ENCODE measurements around the gene JAKMIP3. TPM values are rescaled to one million over a fixed set of nuclear protein-coding genes. Genes with fewer than 3 reads are reported as not detected.
A peak's percentile ranks its signal among the peaks of the same experiment; 100 is the strongest.

Gene JAKMIP3
- total RNA-seq, 2 experiments from 2014 or later: 0.28 to 0.36 TPM

- Mint-ChIP-seq H3K9me3 (no peaks in the 10 kb centered on the region), H3K4me3 (no peak overlapping the region), H3K27me3 (peaks cover 10% of the 10 kb centered on the region), H3K27ac (no peak overlapping the region), H3K36me3 (ENCODE audit: low read depth) (no peaks in the 10 kb centered on the region), H3K4me1 (ENCODE audit: low read depth) (no peaks in the 10 kb centered on the region)
- Histone ChIP-seq H3K27ac (ENCODE audit: low read depth in 1 of 2, low read length in 2 of 2) (no peak overlapping the region), H3K9me3 (ENCODE audit: control insufficient read depth in 1 of 2, insufficient read depth in 1 of 2, low read length in 2 of 2) (peaks cover 0 to 10% of the 10 kb centered on the region in 2 experiments), H3K4me1 (ENCODE audit: insufficient read depth, low read length) (no peaks in the 10 kb centered on the region), H3K36me3 (ENCODE audit: insufficient read depth, low read length) (no peaks in the 10 kb centered on the region), H3K4me3 (ENCODE audit: low read length) (no peak overlapping the region), H3K27me3 (ENCODE audit: control insufficient read depth in 1 of 2, insufficient read depth in 2 of 2, low read length in 2 of 2) (no peaks in the 10 kb centered on the region)
- no peak for TF ChIP-seq CTCF (IDR thresholded peaks at IDR 0.05)
- POLR2A ChIA-PET: no interaction called here
- DNase-seq: no peak
- CTCF ChIA-PET: no interaction called here
- ATAC-seq (ENCODE audit: poor library complexity): no peak
- intact Hi-C loops (cut with DNase I, micrococcal nuclease): no loop called here
Observed at GRCh38 chr10:132104062-132104461, 38.3 kb downstream of the JAKMIP3 start.

GRCh38 chr10:132104471-132105301 is 38.9 kb downstream of the JAKMIP3 start:
- no peaks in the 10 kb centered on the region for H3K4me1 ChIP-seq (ENCODE audit: insufficient read depth, low read length)
- no peaks in the 10 kb centered on the region for H3K36me3 ChIP-seq (ENCODE audit: insufficient read depth, low read length)
- POLR2A ChIA-PET: no interaction called here
- no peaks in the 10 kb centered on the region for H3K36me3 Mint-ChIP-seq (ENCODE audit: low read depth)
- CTCF ChIA-PET: no interaction called here
- TF ChIP-seq CTCF (IDR thresholded peaks at IDR 0.05): no peak
- H3K9me3 Mint-ChIP-seq: no peaks in the 10 kb centered on the region
- H3K4me3 Mint-ChIP-seq: no peak overlapping the region
- peaks cover 10% of the 10 kb centered on the region for H3K27me3 Mint-ChIP-seq
- no peak overlapping the region for H3K27ac Mint-ChIP-seq
- H3K27ac ChIP-seq (ENCODE audit: low read depth in 1 of 2, low read length in 2 of 2): no peak overlapping the region
- no peaks in the 10 kb centered on the region for H3K4me1 Mint-ChIP-seq (ENCODE audit: low read depth)
- intact Hi-C loops (cut with DNase I, micrococcal nuclease): no loop called here
- H3K9me3 ChIP-seq (ENCODE audit: control insufficient read depth in 1 of 2, insufficient read depth in 1 of 2, low read length in 2 of 2): peaks cover 0 to 10% of the 10 kb centered on the region in 2 experiments
- no peak overlapping the region for H3K4me3 ChIP-seq (ENCODE audit: low read length)
- H3K27me3 ChIP-seq (ENCODE audit: control insufficient read depth in 1 of 2, insufficient read depth in 2 of 2, low read length in 2 of 2): no peaks in the 10 kb centered on the region
- DNase-seq: peak in 1 of 14 experiments; percentile 5
- ATAC-seq (ENCODE audit: poor library complexity): no peak

GRCh38 chr10:132105302-132105995 is 39.7 kb downstream of the JAKMIP3 start:
- ATAC-seq (ENCODE audit: poor library complexity): no peak
- no peaks in the 10 kb centered on the region for H3K36me3 ChIP-seq (ENCODE audit: insufficient read depth, low read length)
- ChIA-PET CTCF (no interaction called here), POLR2A (no interaction called here)
- intact Hi-C loops (cut with DNase I, micrococcal nuclease): no loop called here
- H3K9me3 ChIP-seq (ENCODE audit: control insufficient read depth in 1 of 2, insufficient read depth in 1 of 2, low read length in 2 of 2): peaks cover 0 to 8% of the 10 kb centered on the region in 2 experiments
- TF ChIP-seq CTCF (IDR thresholded peaks at IDR 0.05): no peak
- H3K4me3 Mint-ChIP-seq: no peak overlapping the region
- no peak overlapping the region for H3K4me3 ChIP-seq (ENCODE audit: low read length)
- no peak overlapping the region for H3K27ac Mint-ChIP-seq
- H3K27ac ChIP-seq (ENCODE audit: low read depth in 1 of 2, low read length in 2 of 2): no peak overlapping the region
- no peaks in the 10 kb centered on the region for H3K9me3 Mint-ChIP-seq
- no peaks in the 10 kb centered on the region for H3K4me1 ChIP-seq (ENCODE audit: insufficient read depth, low read length)
- H3K36me3 Mint-ChIP-seq (ENCODE audit: low read depth): no peaks in the 10 kb centered on the region
- H3K4me1 Mint-ChIP-seq (ENCODE audit: low read depth): no peaks in the 10 kb centered on the region
- peaks cover 10% of the 10 kb centered on the region for H3K27me3 Mint-ChIP-seq
- H3K27me3 ChIP-seq (ENCODE audit: control insufficient read depth in 1 of 2, insufficient read depth in 2 of 2, low read length in 2 of 2): no peaks in the 10 kb centered on the region
- peak in 1 of 14 experiments; percentile 2 for DNase-seq
